ACC112 (cell line): Measurements from ENCODE around the gene MFRP.

Source experiments
- H2AFZ ChIP-seq: fragments of 200-600 bp; sonication (generic); one replicate; pipeline ENCODE4 v1.6.0; 2017; ENCODE audit warnings: antibody characterized with exemption, low read length; ENCODE audit not compliant: unreplicated experiment
- H3K27ac ChIP-seq: fragments of 200-600 bp; sonication (generic); 2 replicates; pipeline ENCODE4 v1.5.1; 2014; ENCODE audit warnings: low read depth, mild to moderate bottlenecking, antibody characterized with exemption, low read length, moderate library complexity
- H3K27me3 ChIP-seq: fragments of 200-600 bp; sonication (generic); 2 replicates; pipeline ENCODE4 v1.6.1; 2014; ENCODE audit warnings: mild to moderate bottlenecking, antibody characterized with exemption, low read length, moderate library complexity, mixed read lengths; ENCODE audit not compliant: insufficient read depth
- H3K36me3 ChIP-seq: fragments of 200-600 bp; sonication (generic); 2 replicates; pipeline ENCODE4 v1.6.1; 2016; ENCODE audit warnings: mild to moderate bottlenecking, antibody characterized with exemption, low read length, moderate library complexity, mixed read lengths; ENCODE audit not compliant: insufficient read depth
- H3K4me1 ChIP-seq: fragments of 200-600 bp; sonication (generic); one replicate; pipeline ENCODE4 v1.6.1; 2016; ENCODE audit warnings: low read length, mixed read lengths; ENCODE audit not compliant: insufficient read depth, unreplicated experiment, control insufficient read depth
- H3K4me3 ChIP-seq: fragments of 200-600 bp; sonication (generic); 2 replicates; pipeline ENCODE4 v1.5.1; 2014; ENCODE audit warnings: mild to moderate bottlenecking, low read depth, low read length
- H3K79me2 ChIP-seq: fragments of 200-600 bp; sonication (generic); one replicate; pipeline ENCODE4 v1.6.0; 2016; ENCODE audit warnings: low read length; ENCODE audit not compliant: control insufficient read depth, unreplicated experiment, insufficient read depth

The MFRP gene

DNA sequence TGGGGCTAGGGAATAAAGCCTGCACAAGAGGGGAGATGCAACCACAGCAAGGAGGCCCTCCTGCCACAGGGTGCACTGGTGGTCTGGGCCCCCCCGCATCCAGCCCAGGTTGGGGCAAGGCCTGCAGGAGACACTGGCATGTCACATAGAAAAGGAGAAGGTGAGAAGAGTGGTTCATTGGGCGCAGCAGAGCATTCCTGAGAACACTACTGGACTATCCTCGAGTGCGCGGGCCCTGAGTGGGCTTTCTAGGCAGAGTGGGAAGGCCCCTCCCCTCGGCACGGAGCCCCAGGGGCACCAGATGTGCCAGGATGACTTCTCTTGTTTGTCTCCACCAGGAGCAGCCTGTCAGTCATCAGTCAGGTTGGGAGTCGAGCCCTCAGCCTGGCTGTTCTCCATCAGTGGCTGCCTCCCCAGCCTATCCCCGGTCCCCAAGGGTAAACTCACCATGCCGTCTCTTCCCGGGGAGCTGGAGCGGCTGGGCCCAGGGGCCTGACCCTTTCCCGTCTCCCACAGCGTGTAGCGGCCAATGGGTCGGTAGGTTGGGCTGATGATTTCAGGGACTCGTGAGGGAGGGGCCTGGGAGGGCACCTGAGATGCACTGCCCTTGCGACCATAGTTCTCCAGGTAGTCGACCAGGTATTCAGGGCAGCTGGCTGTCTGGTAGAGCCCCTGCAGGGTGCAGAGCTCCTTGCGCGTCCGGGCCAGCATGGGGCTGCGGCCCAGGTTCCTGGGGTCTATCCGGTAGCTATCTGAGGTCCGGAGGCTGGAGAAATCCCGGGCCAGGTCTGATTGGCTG, 26.0 kb upstream of the MFRP start:
- H3K4me3 ChIP-seq, result no peak overlapping the region
- no peak overlapping the region for H3K27ac ChIP-seq
- H3K79me2 ChIP-seq, result no peaks in the 10 kb centered on the region
- H3K36me3 ChIP-seq, result no peaks in the 10 kb centered on the region
- H3K4me1 ChIP-seq, result peaks cover 44% of the 10 kb centered on the region
- no peak overlapping the region for H2AFZ ChIP-seq
- peaks cover 6% of the 10 kb centered on the region; the same call in 1 of the 2 replicates for H3K27me3 ChIP-seq

DNA sequence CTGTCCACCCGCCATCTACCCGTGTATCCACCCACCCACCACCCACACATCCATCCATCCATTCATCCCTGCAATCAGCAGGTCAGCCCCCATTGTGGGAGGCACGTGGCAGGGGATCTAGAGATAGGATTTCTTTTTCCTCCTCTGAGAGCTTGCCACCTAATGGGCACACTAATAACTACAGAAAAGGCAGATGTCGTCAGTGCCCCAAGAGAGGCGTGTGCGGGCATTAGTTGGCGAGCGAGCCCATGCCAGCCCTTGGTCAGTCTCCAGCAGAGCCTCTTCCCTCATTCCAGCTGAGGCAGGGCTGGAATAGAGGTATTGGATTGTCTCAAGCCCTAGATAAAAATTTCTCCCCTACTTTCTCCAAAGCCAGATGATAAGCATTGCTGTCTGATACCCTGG, 25.3 kb upstream of the MFRP start:
- peaks cover 11% of the 10 kb centered on the region; the same call in 1 of the 2 replicates for H3K27me3 ChIP-seq
- H3K36me3 ChIP-seq, result no peaks in the 10 kb centered on the region
- H3K4me3 ChIP-seq, result no peak overlapping the region
- H3K4me1 ChIP-seq, result peaks cover 39% of the 10 kb centered on the region
- no peak overlapping the region for H2AFZ ChIP-seq
- H3K27ac ChIP-seq, result no peak overlapping the region
- no peaks in the 10 kb centered on the region for H3K79me2 ChIP-seq

DNA sequence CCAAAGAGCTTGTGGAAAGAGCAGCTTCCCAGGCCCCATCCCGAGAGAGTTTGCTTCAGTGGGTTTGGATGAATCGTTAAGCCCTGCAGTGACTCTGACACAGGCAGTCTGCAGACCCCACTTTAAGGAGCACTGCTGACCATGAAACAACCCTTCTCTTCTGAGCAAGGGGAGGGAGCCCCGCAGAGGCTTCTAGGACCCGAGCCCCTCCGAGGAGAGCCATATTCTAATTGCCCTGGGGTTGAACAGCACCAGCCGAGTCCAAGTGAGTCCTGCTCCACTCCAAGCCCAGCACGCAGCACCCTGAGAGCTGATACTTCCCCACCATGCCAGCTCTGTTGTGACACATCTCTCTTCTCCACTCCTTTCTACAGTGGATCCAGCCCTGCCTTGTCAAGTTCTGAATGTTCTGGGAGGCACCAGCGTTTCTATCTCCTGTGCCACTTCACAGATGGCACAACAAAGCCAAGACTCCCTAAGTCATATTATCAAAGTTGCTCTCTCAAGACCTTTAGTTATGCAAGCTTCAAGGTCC, 24.6 kb upstream of the MFRP start:
- H3K27ac ChIP-seq, result no peak overlapping the region
- H3K4me1 ChIP-seq, result peaks cover 33% of the 10 kb centered on the region
- H3K4me3 ChIP-seq, result no peak overlapping the region
- H2AFZ ChIP-seq, result no peak overlapping the region
- H3K79me2 ChIP-seq, result no peaks in the 10 kb centered on the region
- H3K36me3 ChIP-seq, result no peaks in the 10 kb centered on the region
- peaks cover 13% of the 10 kb centered on the region; the same call in 1 of the 2 replicates for H3K27me3 ChIP-seq

DNA sequence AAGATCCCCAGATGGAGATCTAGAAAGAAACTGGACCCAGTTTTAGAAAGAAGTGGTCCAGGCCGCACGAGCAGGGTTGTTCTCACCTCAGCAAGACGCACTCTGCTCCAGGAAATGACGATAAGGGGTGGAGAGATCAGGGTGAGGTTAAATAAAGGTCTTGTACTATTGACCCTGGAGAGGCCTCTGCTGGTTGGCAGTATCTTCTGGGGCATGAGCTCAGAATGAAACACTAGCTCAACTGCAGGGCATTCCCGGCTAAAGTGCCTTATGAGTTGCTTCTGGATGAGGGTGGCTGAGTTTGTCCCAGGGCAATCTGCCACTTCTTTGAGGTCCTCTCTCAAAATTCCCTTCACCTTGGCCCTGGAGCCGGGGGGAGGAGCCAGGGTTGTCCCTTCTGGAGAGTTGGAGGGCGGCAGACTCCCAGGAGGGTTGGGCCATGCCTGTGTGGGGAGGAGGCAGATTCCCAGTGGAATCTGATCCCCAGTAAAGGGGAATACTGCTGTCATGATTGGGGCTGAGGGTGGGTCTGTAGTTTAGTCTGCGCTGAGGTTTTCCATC, 24.1 kb upstream of the MFRP start:
- Histone ChIP-seq H3K4me1 (peaks cover 27% of the 10 kb centered on the region), H3K27me3 (peaks cover 13% of the 10 kb centered on the region; the same call in 1 of the 2 replicates), H3K36me3 (no peaks in the 10 kb centered on the region), H2AFZ (no peak overlapping the region), H3K27ac (no peak overlapping the region), H3K4me3 (no peak overlapping the region), H3K79me2 (no peaks in the 10 kb centered on the region)

DNA sequence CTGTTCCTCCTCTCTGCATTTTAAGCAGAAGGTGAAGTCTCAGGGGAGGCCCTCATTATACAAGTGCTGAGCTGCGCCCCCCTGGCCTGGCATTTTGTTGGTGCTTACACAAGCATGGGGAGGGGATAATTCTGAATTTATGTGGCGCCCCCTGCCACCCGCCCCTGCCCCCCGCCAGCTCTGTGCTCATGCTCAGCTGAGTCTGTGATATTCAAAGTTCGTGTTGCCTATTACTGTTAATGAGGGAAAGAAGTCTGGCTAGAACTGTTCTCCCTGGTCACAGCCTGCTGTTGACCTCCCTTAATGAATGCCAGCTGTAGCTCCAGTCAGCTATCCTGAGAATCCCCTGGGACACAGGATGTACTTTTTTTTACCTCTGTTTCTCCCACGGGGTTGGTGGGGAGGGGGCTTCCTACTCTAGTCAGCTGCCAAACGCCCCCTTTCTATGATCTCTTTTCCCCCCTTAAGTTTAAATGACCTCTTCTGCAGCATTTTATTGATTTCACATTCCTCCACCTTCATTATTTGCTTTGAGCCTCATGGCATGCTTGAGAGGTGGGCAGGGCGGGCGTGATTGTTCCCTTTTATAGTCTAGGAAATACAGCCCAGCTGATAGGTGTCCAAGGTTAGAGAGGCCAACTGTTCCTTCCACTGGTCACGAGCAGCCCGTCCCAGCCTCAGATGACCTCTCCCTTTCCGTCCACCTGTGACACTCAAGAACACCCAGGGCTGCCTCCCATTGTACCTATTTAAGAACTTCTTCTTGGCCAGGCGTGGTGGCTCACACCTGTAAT, 22.8 kb upstream of the MFRP start:
- Histone ChIP-seq H3K4me3 (no peak overlapping the region), H3K79me2 (no peaks in the 10 kb centered on the region), H2AFZ (no peak overlapping the region), H3K4me1 (peaks cover 23% of the 10 kb centered on the region), H3K27ac (no peak overlapping the region), H3K36me3 (no peaks in the 10 kb centered on the region), H3K27me3 (peaks cover 21% of the 10 kb centered on the region)

DNA sequence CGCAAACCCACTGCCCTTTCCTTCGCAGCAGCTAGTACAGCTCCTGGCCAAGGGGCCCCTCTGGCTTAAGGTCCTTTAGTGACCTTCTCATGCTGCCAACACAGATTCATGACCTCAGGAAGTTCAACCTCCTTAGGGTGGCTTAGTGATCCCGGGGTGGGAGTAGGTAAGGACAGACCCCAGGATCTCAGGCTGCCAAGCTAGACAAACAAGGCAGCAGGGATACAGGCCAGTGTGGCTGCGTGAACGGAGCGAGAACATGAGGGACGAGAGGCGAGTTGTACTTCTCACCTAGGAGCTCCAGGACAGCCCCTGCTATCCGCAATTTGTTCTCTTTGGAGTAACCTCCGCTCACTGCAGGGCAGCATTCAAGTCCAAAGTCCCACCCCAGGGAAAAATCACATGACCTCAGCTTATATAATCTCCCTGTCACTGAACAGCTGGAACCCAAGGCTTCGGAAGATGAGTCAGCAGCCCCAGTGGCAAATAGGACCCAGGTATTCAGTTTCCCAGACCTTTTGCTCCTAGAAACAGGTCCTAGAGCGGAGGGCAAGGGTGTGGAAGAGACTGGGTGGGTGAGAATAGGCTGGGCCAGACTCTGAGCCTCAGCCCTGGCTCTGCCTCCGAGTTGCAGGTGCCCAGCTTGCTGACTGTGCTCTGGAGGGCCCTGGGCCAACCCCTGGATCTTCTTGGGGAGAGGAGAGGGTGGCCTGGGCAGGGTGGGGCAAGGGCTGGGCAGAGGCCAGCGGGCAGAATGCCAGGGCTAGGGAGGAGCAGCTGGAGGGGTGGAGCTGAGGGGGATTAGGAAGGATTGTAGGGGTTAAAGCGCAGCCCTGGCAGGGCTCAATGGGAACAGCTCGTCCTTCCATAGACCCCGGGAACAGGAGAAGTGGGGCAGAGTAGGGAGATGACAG, 21.9 kb upstream of the MFRP start:
- Histone ChIP-seq H3K4me1 (peaks cover 25% of the 10 kb centered on the region), H3K27ac (no peak overlapping the region), H3K27me3 (peaks cover 27% of the 10 kb centered on the region), H3K79me2 (no peaks in the 10 kb centered on the region), H3K36me3 (no peaks in the 10 kb centered on the region), H2AFZ (no peak overlapping the region), H3K4me3 (no peak overlapping the region)

DNA sequence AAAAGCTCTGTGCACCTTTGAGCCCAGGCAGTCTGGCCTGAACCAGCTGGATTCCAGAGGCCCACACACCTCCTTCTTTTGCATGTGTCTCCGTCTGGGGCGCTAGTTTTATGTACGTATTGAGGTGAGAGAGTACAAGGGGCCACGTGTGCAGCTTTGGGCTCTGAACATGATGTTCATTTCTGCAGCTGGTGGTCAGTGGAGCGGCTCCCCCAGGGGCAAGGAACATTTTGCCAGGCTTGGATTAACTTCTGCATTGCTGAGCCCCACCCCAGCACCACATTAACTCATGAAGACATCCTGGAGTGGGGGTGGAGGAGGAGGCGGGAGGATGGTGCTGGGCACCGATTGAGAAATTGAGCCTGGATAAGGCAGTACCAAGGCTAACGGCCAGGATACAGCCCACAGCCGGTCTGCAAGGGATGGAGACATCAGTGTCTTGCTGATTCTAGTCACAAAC, 21.2 kb upstream of the MFRP start:
- H3K27ac ChIP-seq, result no peak overlapping the region
- peaks cover 30% of the 10 kb centered on the region for H3K27me3 ChIP-seq
- H3K4me3 ChIP-seq, result no peak overlapping the region

DNA sequence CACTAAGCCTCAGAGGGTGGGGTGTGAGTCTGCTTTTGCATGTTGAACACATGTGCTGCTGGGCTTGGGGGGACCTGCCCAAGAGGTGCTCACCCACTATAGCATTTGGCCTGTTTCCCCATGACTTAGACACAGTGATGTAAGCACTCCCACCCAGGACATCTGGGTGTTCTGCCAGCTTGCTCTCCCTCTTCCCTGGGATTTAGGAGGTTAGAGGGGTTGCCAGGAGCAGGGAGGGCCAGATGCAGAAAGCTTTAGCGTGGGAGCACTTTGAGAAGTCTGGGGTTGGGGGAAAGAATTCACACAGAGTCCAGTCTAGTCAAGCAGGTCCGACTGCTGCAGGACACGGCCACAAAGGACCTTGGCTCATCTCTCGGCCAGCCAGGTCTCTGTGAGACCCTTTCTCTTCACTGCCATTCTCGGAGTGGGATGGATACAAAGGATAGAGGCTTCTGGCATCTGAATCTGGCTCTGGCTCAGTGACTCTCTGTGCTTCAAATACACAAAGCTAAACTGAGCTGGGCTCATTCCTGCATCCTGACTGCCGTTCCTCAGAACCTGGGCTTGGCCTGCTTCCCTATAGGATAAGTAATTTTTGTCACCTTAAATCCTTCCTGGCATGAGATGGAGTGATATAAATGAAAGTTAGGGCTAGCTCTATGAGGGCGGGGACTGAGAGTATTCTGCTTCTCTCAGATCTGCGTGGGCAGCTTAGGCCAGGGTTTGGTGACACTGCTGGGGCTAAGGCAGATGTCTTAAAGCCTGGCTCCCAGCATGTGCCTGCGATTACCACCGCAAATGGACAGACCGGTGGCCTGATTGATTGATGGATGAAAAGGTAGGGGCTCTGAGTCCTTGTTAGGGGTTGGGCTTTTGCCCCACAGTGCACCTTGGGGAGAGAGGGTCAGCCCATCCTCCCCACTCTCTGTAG, 20.4 kb upstream of the MFRP start:
- Histone ChIP-seq H3K79me2 (no peaks in the 10 kb centered on the region), H3K27ac (no peak overlapping the region), H3K27me3 (peaks cover 30% of the 10 kb centered on the region), H2AFZ (no peak overlapping the region), H3K4me1 (peaks cover 34% of the 10 kb centered on the region), H3K36me3 (no peaks in the 10 kb centered on the region), H3K4me3 (no peak overlapping the region)

More for the DNA sequence above, 21.2 kb upstream of the MFRP start:
- Histone ChIP-seq H3K79me2 (no peaks in the 10 kb centered on the region), H3K36me3 (no peaks in the 10 kb centered on the region), H2AFZ (no peak overlapping the region), H3K4me1 (peaks cover 26% of the 10 kb centered on the region)

DNA sequence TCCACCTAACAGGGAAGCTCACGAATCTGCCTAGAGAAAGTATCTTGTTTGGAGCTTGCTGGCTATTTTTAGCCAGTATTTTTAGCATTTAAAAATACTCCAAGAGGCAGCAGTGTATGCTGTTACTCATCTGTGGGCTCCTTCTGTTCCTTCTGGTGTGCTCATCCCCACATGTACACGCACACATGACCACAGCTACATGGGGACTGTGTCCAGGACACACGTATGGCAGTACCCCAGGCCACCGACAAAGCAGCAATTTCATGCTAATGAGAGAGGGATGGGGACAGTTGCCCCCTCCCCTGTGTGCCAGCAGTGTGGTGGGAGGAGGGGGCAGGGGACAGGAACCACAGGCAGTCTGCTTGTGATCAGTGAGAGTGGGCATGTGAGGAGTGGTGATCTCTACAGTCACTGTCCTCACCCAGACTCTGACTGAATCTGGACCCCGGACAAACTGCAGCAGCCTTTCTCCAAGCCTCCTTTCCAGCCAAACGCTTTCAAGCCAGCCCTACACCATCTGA, 18.6 kb upstream of the MFRP start:
- Histone ChIP-seq H2AFZ (no peak overlapping the region), H3K4me1 (peaks cover 47% of the 10 kb centered on the region), H3K27ac (no peak overlapping the region), H3K79me2 (no peaks in the 10 kb centered on the region), H3K4me3 (no peak overlapping the region), H3K36me3 (no peaks in the 10 kb centered on the region), H3K27me3 (peaks cover 28% of the 10 kb centered on the region)
